Left cardiac atrium (tissue), 4 donors: ENCODE data around the gene KCNG4. TPM values are rescaled to one million over a fixed set of nuclear protein-coding genes. Genes with fewer than 3 reads are reported as not detected.

ENCODE experiments used
- ATAC-seq, 2 donors: fragments of 200-7000 bp; cut with Tn5 transposase; one replicate each; pipeline ENCODE4 v1.9.1; 2020; ENCODE audit warnings: mild to moderate bottlenecking in 2 of 2, moderate library complexity in 2 of 2
- DNase-seq: peaks from one replicate; pipeline ENCODE4 v3.0.0-alpha.2; 2020
- intact Hi-C, 2 donors: fragments of 100-400 bp; cut with DNase I; formaldehyde crosslinking; loops; one replicate each; pipeline versions ENCODE4 v1.14.1 to v1.15.1; 2022 to 2023
- long read RNA-seq: library from polyadenylated mRNA; unstranded; transcript quantifications from one replicate; pipeline ENCODE4 v2.0.0, GENCODE V29; 2021
- total RNA-seq, 2 donors: library from RNA; stranded (reverse); fragmentation: NEBNext Ultra II Directional; extraction: Animal tissue kit (Norgen Biotek cat#: 25700); gene quantifications; one replicate each; pipeline ENCODE4 v1.2.1, GENCODE V29; 2021
- donor health status: DM: no; HTN: yes; CAD: no.
- donor health status: DM: no; HTN: yes; CAD: no; lungs with severe emphysema.
- donor health status: DM: yes; HTN: yes; CAD: no.
- donor health status: Dilated cardiomyopathy.

Gene KCNG4, protein sequence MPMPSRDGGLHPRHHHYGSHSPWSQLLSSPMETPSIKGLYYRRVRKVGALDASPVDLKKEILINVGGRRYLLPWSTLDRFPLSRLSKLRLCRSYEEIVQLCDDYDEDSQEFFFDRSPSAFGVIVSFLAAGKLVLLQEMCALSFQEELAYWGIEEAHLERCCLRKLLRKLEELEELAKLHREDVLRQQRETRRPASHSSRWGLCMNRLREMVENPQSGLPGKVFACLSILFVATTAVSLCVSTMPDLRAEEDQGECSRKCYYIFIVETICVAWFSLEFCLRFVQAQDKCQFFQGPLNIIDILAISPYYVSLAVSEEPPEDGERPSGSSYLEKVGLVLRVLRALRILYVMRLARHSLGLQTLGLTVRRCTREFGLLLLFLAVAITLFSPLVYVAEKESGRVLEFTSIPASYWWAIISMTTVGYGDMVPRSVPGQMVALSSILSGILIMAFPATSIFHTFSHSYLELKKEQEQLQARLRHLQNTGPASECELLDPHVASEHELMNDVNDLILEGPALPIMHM
- not detected for total RNA-seq
- long read RNA-seq, result 0 reads

DNA sequence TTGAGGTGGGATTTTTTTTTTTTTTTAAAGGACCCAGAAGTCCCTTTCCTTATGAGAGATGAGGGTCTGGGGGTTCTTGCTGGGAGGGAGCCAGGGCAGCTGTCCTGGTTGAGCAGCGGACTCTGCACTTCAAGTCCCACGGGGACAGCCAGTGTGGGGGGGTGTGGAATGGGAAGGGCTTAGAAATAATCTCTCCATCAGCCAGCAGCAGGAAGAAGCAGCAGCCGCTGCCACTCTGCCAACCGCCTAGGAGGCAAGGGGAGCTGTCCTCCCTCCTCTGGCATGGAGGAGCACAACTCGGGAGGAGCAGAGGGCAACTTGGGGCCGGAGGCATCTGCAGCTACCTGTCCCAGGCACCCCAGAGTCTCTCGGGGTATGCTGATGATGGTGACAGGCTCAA, at the start of gene KCNG4:
Gene KCNG4, minus strand, starts transcription at position 104 of the 400 bp plus-strand sequence. CDS start 2,527 bp downstream, outside the sequence.
- DNase-seq, result no peak
- intact Hi-C loops, result no loop called here

DNA sequence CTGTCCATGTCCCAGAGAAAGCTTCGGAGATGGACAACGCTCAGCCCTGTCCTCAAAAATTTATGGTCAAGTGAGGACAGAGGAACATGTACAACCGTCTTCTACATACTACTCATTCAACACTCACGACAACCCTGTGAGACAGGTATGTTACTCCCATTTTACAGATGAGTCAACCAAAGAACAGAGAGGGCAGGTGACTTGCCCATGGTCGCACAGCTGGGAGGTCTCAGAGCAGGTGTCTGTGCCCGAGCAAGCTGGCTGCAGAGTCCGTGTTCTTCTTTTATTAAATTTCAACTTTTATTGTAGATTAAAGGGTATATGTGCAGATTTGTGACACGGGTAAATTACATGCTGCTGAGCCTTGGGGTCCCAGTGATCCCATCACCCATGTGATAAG, 49.1 kb upstream of the KCNG4 start:
- ATAC-seq (no peak), DNase-seq (no peak)
- intact Hi-C loops, result no loop called here

More for the DNA sequence above, at the start of gene KCNG4:
- no peak for ATAC-seq

DNA sequence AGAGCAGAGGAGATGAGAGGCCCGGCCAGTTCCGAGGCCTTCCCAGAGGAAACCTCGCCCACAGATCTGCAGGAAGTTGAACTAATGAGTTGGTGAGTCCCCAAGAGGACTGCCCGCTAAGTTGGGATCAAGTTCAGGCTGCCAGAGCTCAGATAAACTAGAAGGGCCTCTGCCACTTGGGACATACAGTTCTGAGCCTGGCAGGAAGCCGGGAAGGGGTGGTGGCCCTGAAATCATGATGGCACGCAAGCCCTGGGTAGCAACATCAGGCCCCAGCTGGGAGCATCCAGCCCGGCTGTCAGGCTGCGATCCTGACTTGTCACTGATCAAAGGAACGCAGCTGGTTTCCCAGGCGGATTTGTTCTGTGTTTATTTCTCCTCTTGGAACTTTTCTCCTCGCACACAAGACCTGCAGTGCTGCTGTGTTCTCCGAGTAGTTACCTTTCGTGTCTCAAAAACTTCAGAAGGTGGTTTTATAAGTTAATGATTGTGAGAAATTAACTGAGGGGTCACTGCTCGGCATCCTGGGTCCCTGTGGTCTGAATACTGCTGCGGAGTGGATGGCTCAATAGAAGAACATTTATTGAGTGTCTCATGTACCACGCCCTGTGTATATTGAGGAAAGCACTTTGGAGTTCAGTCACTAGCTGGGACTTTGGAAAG, 46.9 kb upstream of the KCNG4 start:
- ATAC-seq (peak; percentile 70 to 73), DNase-seq (peak; percentile 82)
- intact Hi-C loops, result no loop called here

DNA sequence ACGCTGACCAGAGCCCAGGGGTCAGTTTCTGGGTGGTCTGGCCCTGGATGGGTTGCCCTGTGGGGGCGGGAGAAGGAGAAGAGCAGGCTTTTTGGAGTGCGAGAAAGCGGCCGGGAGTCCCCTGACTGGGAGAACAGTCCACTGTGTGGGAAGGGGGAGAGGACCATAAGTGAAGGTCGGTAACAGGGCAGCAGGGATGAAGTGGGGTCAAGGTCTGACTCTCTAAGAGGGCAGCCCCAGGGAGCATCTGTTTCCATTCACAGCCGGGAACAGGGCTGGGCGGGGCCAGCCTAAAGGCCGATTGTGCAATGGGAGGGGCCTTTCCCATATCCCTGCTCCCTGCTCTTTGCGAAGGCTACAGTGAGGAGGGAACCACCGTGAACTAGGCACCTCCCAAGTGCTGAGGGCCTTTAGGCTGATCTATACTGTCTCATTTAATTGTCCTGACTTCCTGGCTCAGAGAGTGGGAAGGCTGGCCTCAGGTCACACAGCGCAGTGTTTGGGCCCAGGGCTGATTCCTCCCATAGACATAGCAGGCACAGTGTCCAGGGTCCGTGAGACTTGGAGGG, 44.4 kb upstream of the KCNG4 start:
- peak; percentile 79 for DNase-seq
- peak; percentile 72 to 84 for ATAC-seq
- intact Hi-C loops, result no loop called here

DNA sequence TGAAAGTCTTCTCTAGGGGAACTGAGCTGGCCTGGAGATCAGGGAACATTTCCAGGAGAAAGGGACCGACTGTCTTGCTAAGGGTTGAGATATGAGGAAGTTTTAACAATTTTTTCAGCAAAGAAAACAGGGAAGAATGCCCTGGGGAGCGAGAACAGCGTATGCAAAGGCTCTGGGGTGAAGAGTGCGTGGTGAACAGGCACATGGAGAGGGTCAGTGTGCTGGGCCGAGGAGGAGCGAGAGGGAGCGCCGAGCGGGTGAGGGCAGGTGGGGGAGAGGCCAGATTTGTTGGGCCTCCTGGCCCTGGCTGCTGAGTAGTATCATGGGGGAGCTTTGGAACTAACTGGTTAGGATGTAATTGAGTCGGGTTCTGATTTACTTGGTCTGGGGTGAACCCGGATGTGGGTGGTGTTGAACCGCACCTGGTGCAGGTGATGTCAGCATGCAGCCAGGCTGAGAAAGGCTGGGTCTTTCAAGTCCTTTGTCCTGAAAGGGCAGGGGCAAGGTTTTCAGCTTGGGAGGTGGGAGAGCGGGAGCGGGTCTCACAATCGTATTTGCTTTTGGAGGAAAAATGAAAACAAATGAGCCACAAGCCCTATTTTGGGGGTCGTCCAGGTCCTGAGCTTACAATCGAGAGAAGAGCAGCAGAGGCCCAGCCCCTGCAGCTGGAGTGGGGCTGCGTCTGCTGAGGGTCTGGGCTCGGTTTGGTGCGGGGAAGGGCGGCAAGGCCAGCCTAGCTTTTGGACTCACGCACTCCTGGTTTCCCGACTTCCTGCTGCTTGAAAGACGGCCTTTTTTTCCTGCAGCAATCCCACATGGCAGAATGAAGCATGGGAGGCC, 43.7 kb upstream of the KCNG4 start:
- ATAC-seq (peak in 1 of 2 donors; percentile 13), DNase-seq (no peak)
- intact Hi-C loops, result no loop called here

DNA sequence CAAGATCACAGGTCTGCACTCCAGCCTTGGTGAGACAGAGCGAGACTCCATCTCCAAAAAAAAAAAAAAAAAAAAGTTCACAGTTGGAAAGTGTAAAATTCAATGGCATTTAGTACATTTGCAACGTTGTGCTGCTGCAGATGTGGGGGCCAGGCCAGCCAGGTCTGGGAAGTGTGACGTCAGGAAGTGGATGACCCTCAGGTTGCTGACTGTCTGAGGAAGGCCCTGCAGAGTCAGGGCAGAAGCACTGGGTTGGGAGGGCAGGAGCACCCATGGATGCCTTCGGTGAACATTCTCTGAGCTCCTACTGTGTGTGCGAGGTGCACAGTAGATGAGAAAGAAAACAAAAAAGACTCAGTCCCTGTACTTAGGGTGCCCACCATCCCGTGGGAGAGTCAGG, 42.7 kb upstream of the KCNG4 start:
- DNase-seq, result no peak
- no peak for ATAC-seq
- intact Hi-C loops, result no loop called here

DNA sequence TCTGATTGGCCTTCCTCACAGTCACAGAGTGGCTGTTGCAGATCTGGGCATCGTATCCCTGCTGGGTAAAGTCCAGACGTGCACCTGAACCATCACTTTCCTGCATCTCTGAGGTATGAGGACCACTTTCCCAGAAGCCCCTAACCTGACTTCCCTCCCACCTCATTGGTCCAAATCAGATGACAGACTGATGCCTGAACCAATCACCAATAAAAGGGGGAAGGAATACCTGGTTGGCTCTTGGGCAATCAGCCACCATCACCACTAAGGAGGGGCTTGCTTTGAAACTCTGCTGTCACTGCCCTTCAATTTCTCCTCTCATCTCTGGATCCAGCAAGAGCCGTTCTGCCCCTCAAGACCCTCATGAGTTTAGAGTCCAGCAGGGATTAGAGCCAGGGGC, 41.3 kb upstream of the KCNG4 start:
- ATAC-seq (no peak), DNase-seq (no peak)
- intact Hi-C loops, result no loop called here

DNA sequence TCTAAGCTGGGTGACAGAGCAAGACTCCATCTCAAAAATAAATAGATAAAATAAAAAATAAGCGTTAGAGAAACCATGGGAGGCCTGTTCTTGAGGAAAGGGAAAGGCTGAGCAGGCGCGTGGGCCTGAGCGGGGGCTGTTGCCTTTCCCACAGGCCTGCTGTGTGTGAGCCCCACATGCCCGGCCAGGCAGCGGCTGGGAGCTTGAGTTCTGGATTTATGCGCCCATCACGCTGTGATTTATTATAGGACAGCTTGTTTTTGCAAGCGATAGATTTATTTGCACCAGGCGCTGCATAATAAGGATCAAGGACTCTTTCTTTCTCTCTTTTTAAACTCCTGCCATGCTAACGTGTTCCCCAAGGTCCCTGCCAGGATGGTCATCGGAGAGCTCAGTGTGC, 40.1 kb upstream of the KCNG4 start:
- intact Hi-C loops, result loop anchor here in 1 of 2 donors (10.0 kb wide), 1 partner anchor 205 kb away; no protein-coding TSS in a partner anchor
- no peak for DNase-seq
- ATAC-seq, result no peak

DNA sequence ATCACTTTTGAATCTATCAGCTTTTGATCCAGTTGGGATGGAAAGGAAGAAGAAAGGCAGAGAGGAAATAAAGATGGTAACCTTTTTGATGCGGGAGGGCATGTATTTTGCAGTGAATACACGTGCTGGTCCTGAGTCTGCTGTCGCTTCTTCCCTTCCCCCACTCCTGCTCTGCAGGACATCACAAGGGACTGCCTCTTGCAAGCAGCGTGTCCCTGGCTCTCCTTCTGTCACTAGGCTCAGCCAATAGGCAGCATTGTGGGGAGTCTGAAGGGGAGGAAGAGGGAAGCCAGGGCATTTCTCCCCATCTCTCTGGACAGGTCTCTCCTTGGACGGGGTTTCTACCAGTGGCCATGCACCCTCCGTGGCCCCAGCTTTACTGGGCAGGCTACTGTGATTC, 39.2 kb upstream of the KCNG4 start:
- no peak for ATAC-seq
- intact Hi-C loops, result loop anchor here in 1 of 2 donors (10.0 kb wide), 1 partner anchor 206 kb away; no protein-coding TSS in a partner anchor
- DNase-seq, result no peak

DNA sequence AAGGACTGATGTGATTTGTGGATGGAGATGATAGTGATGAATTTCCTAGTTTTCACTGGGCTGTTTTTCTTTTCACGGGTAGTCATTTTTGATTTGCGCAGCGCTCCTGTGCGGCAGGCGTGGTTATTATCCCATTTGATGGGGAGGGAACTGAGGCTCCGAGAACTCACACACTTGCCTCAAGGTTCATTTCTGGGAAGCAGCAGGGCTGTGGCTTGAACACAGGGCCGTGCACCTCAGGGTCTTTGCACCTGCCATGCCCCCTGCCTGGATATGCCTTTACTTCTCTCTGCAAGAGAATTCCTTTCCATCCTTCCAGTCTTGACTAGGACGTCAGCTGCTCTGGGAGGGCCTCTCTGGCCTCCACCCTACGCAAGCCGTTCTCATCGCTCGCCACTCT, 38.5 kb upstream of the KCNG4 start:
- DNase-seq, result no peak
- intact Hi-C loops, result loop anchor here in 1 of 2 donors (10.0 kb wide), 1 partner anchor 206 kb away; no protein-coding TSS in a partner anchor
- ATAC-seq, result no peak

DNA sequence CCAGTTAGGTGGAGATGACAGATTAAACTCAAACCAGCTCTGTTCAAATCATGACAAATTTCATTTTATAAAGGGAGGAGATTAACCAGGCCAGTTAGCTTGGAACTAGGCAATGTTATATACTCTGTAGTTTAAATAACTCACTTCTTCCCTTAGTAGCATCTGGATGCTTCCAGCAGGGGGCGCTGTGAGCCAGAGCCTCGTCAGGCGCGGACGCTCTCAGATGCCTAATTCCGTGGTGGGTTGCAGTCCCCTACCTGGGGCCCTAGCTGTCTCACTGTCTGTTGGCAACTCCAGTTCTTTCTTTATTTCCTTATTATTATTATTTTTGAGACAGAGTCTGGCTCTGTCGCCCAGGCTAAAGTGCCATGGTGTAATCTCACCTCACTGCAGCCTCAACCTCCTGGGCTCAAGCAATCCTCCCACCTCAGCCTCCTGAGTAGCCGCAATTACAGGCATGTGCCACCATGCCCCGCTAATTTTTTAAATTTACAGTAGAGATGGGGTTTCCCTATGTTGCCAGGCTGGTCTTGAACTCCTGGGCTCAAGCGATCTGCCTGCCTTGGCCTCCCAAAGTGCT, 37.5 kb upstream of the KCNG4 start:
- peak; percentile 71 for DNase-seq
- intact Hi-C loops, result loop anchor here (1.0 to 10.0 kb wide), 2 partner anchors 207 kb away; no protein-coding TSS in a partner anchor
- peak; percentile 61 to 74 for ATAC-seq

DNA sequence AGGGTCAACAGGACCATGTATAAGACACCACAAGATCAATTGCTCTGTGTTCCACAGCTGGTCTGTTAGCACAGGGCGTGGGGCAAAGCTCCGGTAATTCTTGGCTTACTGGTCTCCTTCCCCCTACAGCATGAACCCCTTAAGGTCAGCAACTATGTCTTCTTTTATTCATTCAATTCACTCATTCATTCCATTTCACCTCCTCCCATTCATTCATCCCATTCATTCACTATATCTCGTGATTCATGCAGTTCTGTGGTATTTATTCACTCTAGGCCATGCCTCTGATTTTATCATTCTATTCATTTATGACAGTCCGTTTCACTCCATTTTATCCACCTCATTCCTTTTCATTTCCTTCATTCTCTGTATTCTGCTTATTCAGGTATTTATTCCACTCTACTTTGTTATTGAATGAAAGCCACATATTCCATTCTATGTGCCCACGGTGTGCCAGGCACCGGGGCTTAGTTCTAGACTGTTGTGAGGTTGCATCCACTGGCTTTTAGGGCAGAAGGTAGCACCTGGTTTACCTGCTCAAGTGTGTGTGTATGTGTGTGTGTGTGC, 35.9 kb upstream of the KCNG4 start:
- intact Hi-C loops, result loop anchor here in 1 of 2 donors (10.0 kb wide), 1 partner anchor 209 kb away; no protein-coding TSS in a partner anchor
- ATAC-seq (no peak), DNase-seq (no peak)

DNA sequence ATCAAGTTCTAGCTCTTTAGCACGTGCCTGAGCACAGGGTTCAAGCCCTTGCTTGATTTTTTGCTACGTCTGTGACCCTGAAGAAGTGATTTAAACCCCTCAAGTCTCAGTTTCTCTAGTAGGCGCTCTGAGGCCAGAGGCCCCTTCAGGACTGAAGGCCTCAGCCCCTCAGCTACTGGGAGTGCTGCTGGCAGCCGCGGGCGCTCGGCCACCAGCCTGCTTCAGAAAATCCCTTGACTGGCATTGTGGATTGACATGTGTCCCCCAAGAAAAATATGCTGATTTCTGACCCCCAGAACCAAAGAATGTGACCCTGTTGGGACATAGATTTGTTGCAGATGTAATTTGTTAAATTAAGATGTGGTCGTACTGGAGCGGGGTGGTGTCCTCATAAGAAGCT, 34.7 kb upstream of the KCNG4 start:
- DNase-seq (no peak), ATAC-seq (no peak)
- intact Hi-C loops, result loop anchor here in 1 of 2 donors (10.0 kb wide), 1 partner anchor 210 kb away; no protein-coding TSS in a partner anchor

DNA sequence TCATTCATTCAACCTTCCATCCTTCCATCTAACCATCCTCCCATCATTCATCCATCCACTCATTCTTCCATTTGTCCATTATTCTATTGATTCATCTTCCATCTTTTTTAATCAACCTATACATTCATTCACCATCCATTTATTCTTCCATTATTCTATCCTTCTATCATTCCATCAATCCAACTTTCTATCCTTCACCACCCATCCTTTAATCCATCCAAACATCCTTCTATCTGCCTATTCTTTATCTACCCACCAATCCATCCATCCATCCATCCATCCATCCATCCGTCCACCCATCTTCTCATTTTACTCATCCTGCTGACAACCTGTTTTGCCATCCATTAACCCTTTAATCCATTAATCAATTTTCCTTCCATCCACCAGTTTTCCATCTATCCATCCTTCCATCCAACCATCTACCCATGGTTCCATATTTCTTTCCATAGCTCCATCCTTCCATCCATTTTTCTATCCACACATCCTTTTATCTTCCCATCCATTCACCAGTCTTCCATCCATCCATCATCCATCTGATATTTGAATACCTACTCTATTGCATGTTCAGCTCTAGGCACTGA, 33.0 kb upstream of the KCNG4 start:
- intact Hi-C loops, result loop anchor here in 1 of 2 donors (10.0 kb wide), 1 partner anchor 212 kb away; no protein-coding TSS in a partner anchor
- ATAC-seq (no peak), DNase-seq (no peak)

DNA sequence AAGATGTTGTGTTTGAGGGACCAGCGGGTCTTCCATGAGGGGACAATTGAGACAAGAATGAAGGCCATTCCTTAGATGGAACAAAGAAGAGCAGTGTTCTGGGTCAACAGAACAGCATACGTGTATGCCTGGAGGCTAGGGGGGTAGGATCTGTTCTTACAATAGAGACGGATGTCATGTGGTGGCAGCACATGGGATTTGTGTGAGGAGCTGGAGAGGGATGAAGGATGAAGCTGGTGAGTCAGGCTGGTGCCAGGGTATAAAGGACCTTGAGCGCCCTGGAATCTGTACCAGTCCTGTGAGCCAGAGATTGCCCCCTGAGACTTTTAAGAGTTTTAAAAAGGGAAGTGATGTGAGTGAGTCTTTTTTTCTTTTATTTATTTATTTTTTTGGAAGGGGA, 32.1 kb upstream of the KCNG4 start:
- intact Hi-C loops, result loop anchor here in 1 of 2 donors (10.0 kb wide), 1 partner anchor 213 kb away; no protein-coding TSS in a partner anchor
- DNase-seq (no peak), ATAC-seq (no peak)

DNA sequence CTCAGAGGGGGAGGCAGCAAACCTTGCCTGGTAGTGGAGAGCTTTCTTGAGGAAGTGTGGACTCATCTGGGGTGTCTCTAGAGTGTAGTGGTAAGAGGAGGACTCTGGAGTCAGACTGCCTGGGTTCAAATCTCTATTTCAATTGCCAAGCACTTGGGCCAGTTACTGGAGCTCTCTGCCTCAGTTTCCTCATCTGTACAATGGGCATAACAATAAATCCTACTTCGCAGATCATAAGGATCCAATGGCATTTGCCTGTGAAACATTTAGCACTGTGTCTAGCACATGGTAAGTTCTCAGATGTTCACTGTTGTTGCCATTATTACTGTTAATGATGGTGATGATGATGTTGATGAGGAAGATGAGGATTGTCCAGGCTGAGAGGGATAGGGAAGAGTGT, 31.2 kb upstream of the KCNG4 start:
- ATAC-seq (no peak), DNase-seq (no peak)
- intact Hi-C loops, result loop anchor here in 1 of 2 donors (10.0 kb wide), 1 partner anchor 214 kb away; no protein-coding TSS in a partner anchor

DNA sequence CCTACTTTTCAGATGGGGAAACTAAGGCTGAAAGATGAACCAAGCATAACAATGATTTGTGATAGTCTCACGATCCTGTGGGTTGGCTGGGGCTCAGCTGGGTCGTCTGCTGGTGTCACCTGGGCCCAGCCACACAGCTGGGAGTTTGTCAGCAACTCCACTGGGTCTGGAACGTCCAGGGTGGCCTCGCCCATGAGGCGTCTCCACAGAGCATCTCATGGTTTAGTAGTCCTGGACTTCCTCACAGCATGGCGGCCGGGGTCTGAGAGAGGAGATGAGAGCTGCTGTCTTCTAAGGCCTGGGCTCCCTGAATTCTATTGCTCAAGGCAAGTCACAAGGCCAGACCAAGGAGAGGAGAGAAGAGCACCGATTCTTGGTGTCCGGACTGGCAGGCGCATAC, 30.7 kb upstream of the KCNG4 start:
- intact Hi-C loops, result loop anchor here in 1 of 2 donors (10.0 kb wide), 1 partner anchor 214 kb away; no protein-coding TSS in a partner anchor
- DNase-seq, result no peak
- no peak for ATAC-seq
